Endothelial cell of coronary artery (primary cell): ENCODE measurements around the gene SAMD5. TPM values are rescaled to one million over a fixed set of nuclear protein-coding genes. Genes with fewer than 3 reads are reported as not detected.

Experiments
- total RNA-seq: library from RNA; depleted of rRNA; stranded (reverse); fragments of >200 nt; gene quantifications from 2 replicates; pipeline ENCODE4 v1.2.3, GENCODE V29; 2014

Gene SAMD5
- total RNA-seq, result 0.28 and 1.2 TPM in 2 replicates

DNA sequence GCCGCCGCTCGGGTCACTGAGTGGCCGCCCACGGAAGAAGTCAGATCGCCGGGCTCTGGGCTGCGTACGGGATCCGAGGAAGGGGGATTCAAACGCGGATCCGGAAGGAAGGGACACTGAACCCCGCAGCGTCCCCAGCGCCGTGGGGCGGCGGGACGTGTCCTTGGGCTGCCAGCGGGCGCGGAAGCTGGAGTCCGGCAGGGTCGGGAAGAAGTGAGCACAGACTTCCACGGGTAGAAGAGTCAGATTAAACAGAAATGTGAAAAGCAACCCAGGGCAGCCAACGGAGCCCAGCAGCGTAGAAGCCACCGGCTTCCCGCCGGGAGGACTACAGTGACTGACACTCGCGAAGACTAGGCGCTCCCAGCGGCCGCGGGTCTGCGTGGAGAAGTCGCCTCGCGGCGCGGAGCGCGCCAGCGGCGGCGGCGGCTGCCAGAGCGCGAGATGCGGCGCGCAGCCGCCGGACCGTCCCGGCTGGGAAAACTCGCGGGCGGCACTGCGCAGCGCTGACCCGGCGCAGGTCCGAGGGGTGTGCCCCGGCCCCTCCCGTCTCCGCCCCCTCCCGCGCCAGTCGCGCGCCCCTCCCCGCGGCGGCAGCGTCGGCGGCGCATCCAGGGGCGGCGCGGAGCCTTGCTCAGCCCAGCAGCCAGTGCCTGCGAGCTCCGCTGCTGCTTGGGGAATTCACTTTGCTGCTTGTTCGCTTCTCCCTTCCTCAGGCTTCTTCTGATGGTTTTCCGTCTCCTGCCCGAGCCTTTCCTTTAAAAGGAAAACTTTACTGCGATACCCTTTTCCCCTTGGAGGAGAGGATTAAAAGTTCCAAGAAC, at the start of gene SAMD5:
Gene SAMD5, plus strand, starts transcription at position 649 of the 824 bp plus-strand sequence. CDS start 239 bp downstream, outside the sequence.

